Measurements from ENCODE around the gene SPRR2A. TPM values are rescaled to one million over a fixed set of nuclear protein-coding genes. Genes with fewer than 3 reads are reported as not detected.

The SPRR2A gene
- polyA plus RNA-seq, 1 donor from 2014 or later = not detected

DNA sequence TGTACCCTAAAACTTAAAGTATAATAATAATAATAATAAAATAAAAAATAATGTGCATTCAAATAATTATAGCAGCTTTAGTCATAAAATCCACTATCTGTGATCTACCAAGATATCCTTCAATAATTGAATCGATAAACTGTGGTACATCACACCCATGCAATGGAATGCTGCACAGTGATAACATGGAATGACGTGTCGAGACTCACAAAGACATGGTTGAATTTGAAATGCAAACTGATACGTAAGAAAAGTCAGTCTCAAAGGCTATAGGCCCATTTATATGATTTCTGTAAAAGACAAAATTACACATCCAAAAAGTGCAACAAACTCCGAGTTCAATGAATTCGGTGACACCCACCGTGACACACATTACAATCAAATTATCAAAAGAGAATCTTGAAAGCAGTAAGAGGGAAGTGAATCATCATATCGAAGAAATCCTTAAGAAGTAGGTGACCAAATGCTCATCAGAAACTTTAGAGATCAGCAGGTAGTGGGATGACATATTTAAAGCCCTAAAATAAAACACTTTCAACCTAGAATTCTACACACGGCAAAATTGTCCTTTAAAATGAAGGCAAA, 42.2 kb upstream of the SPRR2A start:
- H3K9ac ChIP-seq (ENCODE audit: low read length) = no peak overlapping the region
- H3K9me3 ChIP-seq (ENCODE audit: low read length) = no peaks in the 10 kb centered on the region
- no peaks in the 10 kb centered on the region for H3K27me3 ChIP-seq (ENCODE audit: insufficient read depth, low read depth, low read length)
- H4K20me1 ChIP-seq (ENCODE audit: insufficient read depth) = no peaks in the 10 kb centered on the region
- H3K27ac ChIP-seq (ENCODE audit: low read length) = no peak overlapping the region
- no peaks in the 10 kb centered on the region for H3K9me2 ChIP-seq (ENCODE audit: insufficient read depth, low read length)
- no peak overlapping the region for H3K4me3 ChIP-seq (ENCODE audit: low read length)
- H3K4me2 ChIP-seq (ENCODE audit: low read length) = no peak overlapping the region
- no peaks in the 10 kb centered on the region for H3K79me2 ChIP-seq (replicated peaks; ENCODE audit: insufficient read depth, low read length)
- no peak overlapping the region for H2AFZ ChIP-seq (ENCODE audit: low read depth, low read length)
- no peak for TF ChIP-seq EZH2 (IDR thresholded peaks at IDR 0.05; ENCODE audit: borderline replicate concordance, insufficient read depth, low read length, poor library complexity, severe bottlenecking)
- no peak for TF ChIP-seq POLR2AphosphoS5 (IDR thresholded peaks at IDR 0.05)
- TF ChIP-seq, protein P1, sequence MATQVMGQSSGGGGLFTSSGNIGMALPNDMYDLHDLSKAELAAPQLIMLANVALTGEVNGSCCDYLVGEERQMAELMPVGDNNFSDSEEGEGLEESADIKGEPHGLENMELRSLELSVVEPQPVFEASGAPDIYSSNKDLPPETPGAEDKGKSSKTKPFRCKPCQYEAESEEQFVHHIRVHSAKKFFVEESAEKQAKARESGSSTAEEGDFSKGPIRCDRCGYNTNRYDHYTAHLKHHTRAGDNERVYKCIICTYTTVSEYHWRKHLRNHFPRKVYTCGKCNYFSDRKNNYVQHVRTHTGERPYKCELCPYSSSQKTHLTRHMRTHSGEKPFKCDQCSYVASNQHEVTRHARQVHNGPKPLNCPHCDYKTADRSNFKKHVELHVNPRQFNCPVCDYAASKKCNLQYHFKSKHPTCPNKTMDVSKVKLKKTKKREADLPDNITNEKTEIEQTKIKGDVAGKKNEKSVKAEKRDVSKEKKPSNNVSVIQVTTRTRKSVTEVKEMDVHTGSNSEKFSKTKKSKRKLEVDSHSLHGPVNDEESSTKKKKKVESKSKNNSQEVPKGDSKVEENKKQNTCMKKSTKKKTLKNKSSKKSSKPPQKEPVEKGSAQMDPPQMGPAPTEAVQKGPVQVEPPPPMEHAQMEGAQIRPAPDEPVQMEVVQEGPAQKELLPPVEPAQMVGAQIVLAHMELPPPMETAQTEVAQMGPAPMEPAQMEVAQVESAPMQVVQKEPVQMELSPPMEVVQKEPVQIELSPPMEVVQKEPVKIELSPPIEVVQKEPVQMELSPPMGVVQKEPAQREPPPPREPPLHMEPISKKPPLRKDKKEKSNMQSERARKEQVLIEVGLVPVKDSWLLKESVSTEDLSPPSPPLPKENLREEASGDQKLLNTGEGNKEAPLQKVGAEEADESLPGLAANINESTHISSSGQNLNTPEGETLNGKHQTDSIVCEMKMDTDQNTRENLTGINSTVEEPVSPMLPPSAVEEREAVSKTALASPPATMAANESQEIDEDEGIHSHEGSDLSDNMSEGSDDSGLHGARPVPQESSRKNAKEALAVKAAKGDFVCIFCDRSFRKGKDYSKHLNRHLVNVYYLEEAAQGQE (IDR thresholded peaks at IDR 0.05; ENCODE audit: borderline replicate concordance) = no peak
- no peak for TF ChIP-seq EP300 (conservative IDR thresholded peaks at IDR 0.05; ENCODE audit: poor library complexity, severe bottlenecking)
- no peak for TF ChIP-seq MXI1 (conservative IDR thresholded peaks at IDR 0.05; ENCODE audit: poor library complexity, severe bottlenecking)
- no peak for TF ChIP-seq SMC3 (conservative IDR thresholded peaks at IDR 0.05; ENCODE audit: poor library complexity)
- TF ChIP-seq CTCF (IDR thresholded peaks at IDR 0.05; ENCODE audit: poor library complexity, severe bottlenecking) = no peak
- TF ChIP-seq TAF1 (IDR thresholded peaks at IDR 0.05; ENCODE audit: low read depth) = no peak
- TF ChIP-seq RAD21 (conservative IDR thresholded peaks at IDR 0.05) = no peak
- H3F3A ChIP-seq (ENCODE audit: insufficient read depth, low read length, poor library complexity, severe bottlenecking) = no peaks in the 10 kb centered on the region
- no peaks in the 10 kb centered on the region for H3K36me3 ChIP-seq (ENCODE audit: insufficient read depth, low read length)

- TF ChIP-seq, protein P1 (IDR thresholded peaks at IDR 0.05; ENCODE audit: borderline replicate concordance) = no peak
- no peak for TF ChIP-seq SMC3 (conservative IDR thresholded peaks at IDR 0.05; ENCODE audit: poor library complexity)
- TF ChIP-seq EZH2 (IDR thresholded peaks at IDR 0.05; ENCODE audit: borderline replicate concordance, insufficient read depth, low read length, poor library complexity, severe bottlenecking) = no peak
- TF ChIP-seq MXI1 (conservative IDR thresholded peaks at IDR 0.05; ENCODE audit: poor library complexity, severe bottlenecking) = no peak
- no peak for TF ChIP-seq CTCF (IDR thresholded peaks at IDR 0.05; ENCODE audit: poor library complexity, severe bottlenecking)
- TF ChIP-seq TAF1 (IDR thresholded peaks at IDR 0.05; ENCODE audit: low read depth) = no peak
- TF ChIP-seq POLR2AphosphoS5 (IDR thresholded peaks at IDR 0.05) = no peak
- Histone ChIP-seq H3K36me3 (ENCODE audit: insufficient read depth, low read length) (no peaks in the 10 kb centered on the region), H3K4me2 (ENCODE audit: low read length) (no peak overlapping the region), H3K9me2 (ENCODE audit: insufficient read depth, low read length) (no peaks in the 10 kb centered on the region), H3K27ac (ENCODE audit: low read length) (no peak overlapping the region), H3K9me3 (ENCODE audit: low read length) (no peaks in the 10 kb centered on the region), H3K79me2 (replicated peaks; ENCODE audit: insufficient read depth, low read length) (no peaks in the 10 kb centered on the region), H3K9ac (ENCODE audit: low read length) (no peak overlapping the region), H3K4me3 (ENCODE audit: low read length) (no peak overlapping the region), H2AFZ (ENCODE audit: low read depth, low read length) (no peak overlapping the region), H3K27me3 (ENCODE audit: insufficient read depth, low read depth, low read length) (no peaks in the 10 kb centered on the region), H3F3A (ENCODE audit: insufficient read depth, low read length, poor library complexity, severe bottlenecking) (no peaks in the 10 kb centered on the region), H4K20me1 (ENCODE audit: insufficient read depth) (no peaks in the 10 kb centered on the region)
Measured at GRCh38 chr1:153095764-153096163, 38.5 kb upstream of the SPRR2A start.
